ENCODE results near the gene CASP2.

CASP2 gene

GRCh38 chr7:143243614-143244013, 44.5 kb upstream of the CASP2 start:
- TF ChIP-seq MAX (IDR thresholded peaks at IDR 0.05; ENCODE audit: low read depth, low read length) (no peak), POLR2A (IDR thresholded peaks at IDR 0.05; ENCODE audit: extremely low read depth, insufficient read length) (no peak), MYC (IDR thresholded peaks at IDR 0.05; ENCODE audit: low read depth, low read length) (no peak)
- TF ChIP-seq, protein P1, sequence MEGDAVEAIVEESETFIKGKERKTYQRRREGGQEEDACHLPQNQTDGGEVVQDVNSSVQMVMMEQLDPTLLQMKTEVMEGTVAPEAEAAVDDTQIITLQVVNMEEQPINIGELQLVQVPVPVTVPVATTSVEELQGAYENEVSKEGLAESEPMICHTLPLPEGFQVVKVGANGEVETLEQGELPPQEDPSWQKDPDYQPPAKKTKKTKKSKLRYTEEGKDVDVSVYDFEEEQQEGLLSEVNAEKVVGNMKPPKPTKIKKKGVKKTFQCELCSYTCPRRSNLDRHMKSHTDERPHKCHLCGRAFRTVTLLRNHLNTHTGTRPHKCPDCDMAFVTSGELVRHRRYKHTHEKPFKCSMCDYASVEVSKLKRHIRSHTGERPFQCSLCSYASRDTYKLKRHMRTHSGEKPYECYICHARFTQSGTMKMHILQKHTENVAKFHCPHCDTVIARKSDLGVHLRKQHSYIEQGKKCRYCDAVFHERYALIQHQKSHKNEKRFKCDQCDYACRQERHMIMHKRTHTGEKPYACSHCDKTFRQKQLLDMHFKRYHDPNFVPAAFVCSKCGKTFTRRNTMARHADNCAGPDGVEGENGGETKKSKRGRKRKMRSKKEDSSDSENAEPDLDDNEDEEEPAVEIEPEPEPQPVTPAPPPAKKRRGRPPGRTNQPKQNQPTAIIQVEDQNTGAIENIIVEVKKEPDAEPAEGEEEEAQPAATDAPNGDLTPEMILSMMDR (IDR thresholded peaks at IDR 0.05; ENCODE audit: low read depth, low read length): no peak
- no peak for DNase-seq (ENCODE audit: low read depth)
- H3K4me3 ChIP-seq (ENCODE audit: low read depth, low read length): no peak overlapping the region

GRCh38 chr7:143244321-143244720, 43.8 kb upstream of the CASP2 start:
- DNase-seq (ENCODE audit: low read depth): no peak
- no peak overlapping the region for H3K4me3 ChIP-seq (ENCODE audit: low read depth, low read length)
- no peak for TF ChIP-seq MYC (IDR thresholded peaks at IDR 0.05; ENCODE audit: low read depth, low read length)
- TF ChIP-seq POLR2A (IDR thresholded peaks at IDR 0.05; ENCODE audit: extremely low read depth, insufficient read length): no peak
- TF ChIP-seq, protein P1 (IDR thresholded peaks at IDR 0.05; ENCODE audit: low read depth, low read length): no peak
- TF ChIP-seq MAX (IDR thresholded peaks at IDR 0.05; ENCODE audit: low read depth, low read length): no peak

DNA sequence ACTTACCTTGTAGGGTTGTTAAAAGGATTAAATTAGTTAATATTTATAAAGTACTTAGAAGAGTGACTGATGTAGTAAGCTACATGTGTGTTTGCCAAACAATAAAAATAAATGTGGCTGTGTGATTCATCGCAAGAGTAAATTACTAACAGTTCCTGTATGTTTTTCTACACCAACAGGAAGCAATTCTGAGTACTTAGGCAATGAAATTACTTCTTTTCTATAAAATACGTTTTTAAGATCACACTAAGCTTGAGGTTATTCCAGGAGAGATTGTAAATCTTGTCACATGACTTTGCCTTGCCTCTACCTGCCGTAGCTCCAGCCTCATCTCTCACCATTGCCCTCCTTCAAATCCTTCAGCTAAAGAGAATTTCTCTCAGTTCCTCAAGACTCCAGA, 43.0 kb upstream of the CASP2 start:
- H3K4me3 ChIP-seq (ENCODE audit: low read depth, low read length): no peak overlapping the region
- DNase-seq (ENCODE audit: low read depth): peak; percentile 50
- TF ChIP-seq POLR2A (IDR thresholded peaks at IDR 0.05; ENCODE audit: extremely low read depth, insufficient read length): no peak

- no peak overlapping the region for H3K4me3 ChIP-seq (ENCODE audit: low read depth, low read length)
- DNase-seq (ENCODE audit: low read depth): no peak
- no peak for TF ChIP-seq POLR2A (IDR thresholded peaks at IDR 0.05; ENCODE audit: extremely low read depth, insufficient read length)
- TF ChIP-seq MAX (IDR thresholded peaks at IDR 0.05; ENCODE audit: low read depth, low read length): no peak
- no peak for TF ChIP-seq MYC (IDR thresholded peaks at IDR 0.05; ENCODE audit: low read depth, low read length)
- TF ChIP-seq, protein P1 (IDR thresholded peaks at IDR 0.05; ENCODE audit: low read depth, low read length): no peak
These were observed 40.8 kb upstream of the CASP2 start for GRCh38 chr7:143247372-143247771.

DNA sequence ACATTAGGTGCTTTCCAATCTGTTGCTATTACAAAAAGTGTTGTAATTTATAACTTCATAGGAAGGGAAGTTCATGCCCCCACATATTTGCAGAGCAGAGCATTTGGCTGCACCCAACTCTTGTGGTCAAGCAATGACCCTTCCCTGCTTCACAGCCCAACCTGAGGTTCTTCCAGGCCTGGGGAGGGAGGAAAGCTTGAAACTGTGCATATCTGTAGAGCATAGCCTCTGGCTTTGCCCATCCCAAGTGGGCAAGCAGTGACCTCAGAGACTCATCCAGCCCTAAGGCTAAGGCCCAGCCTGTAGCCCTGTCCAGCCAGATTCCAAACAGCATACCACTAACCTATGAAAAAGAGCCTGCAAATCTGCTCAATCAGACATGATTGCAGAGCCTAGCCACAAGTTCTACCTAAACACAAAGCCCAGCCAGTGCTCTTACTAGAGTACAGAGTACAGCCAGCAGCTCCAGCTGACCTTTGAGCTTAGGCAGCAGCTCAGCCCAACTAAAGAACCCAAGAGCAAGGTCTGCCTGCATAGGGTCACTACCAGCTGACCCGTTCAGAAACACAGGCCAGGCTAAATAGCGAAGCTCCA, 39.3 kb upstream of the CASP2 start:
- TF ChIP-seq, protein P1 (IDR thresholded peaks at IDR 0.05; ENCODE audit: low read depth, low read length): no peak
- no peak for TF ChIP-seq POLR2A (IDR thresholded peaks at IDR 0.05; ENCODE audit: extremely low read depth, insufficient read length)
- peak; percentile 48 for DNase-seq (ENCODE audit: low read depth)

DNA sequence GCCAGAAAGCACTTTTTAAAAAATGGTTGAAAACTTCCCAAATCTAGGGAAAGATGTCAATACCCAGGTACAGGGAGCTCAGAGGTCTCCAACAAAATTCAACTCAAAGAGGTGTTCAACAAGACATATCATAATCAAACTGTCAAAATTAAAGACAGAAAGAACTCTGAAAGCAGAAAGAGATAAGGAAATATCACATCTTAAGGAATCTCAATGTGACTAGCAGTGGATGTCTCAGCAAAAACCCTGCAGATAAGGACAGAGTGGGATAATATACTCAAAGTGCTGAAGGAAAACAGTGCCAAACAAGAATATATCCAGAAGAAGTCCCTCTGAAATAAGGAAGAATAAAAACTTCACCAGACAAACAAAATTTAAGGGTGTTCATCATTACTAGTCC, 38.0 kb upstream of the CASP2 start:
- no peak overlapping the region for H3K4me3 ChIP-seq (ENCODE audit: low read depth, low read length)
- TF ChIP-seq MYC (IDR thresholded peaks at IDR 0.05; ENCODE audit: low read depth, low read length) (no peak), POLR2A (IDR thresholded peaks at IDR 0.05; ENCODE audit: extremely low read depth, insufficient read length) (no peak), MAX (IDR thresholded peaks at IDR 0.05; ENCODE audit: low read depth, low read length) (no peak)
- TF ChIP-seq, protein P1 (IDR thresholded peaks at IDR 0.05; ENCODE audit: low read depth, low read length): no peak
- no peak for DNase-seq (ENCODE audit: low read depth)

More for the DNA sequence above, 39.3 kb upstream of the CASP2 start:
- H3K4me3 ChIP-seq (ENCODE audit: low read depth, low read length): no peak overlapping the region
